Jurkat, Clone E6-1 (cell line): ENCODE measurements around the gene LDLRAD2.

Experiments used
- DNase-seq: peaks from one replicate; pipeline ENCODE4 v3.0.0-alpha.2; 2011; ENCODE audit warnings: low read depth, low spot score
- H3K4me3 ChIP-seq: 2 replicates; pipeline ENCODE4 v1.5.1; 2011; ENCODE audit warnings: mild to moderate bottlenecking, low read length, control low read depth, moderate library complexity

The LDLRAD2 gene

DNA sequence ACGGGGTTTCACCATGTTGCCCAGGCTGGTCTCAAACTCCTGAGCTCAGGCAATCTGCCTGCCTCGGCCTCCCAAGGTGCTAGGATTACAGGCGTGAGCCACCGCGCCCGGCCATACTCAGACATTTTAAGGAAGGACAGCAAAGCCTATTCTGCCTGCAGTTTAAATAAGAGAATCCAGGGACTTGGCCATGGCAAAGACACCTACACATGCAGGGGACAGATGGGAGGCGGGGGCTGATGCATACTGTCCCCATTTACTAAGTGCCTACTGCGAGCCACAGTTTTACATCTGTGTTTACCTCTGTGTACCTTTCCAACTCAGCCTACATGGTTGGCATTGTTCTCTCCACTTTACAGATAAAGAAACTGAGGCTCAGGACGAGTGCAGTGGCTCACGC lies 25.4 kb downstream of the LDLRAD2 start:
- DNase-seq: no peak
- no peak overlapping the region for H3K4me3 ChIP-seq

DNA sequence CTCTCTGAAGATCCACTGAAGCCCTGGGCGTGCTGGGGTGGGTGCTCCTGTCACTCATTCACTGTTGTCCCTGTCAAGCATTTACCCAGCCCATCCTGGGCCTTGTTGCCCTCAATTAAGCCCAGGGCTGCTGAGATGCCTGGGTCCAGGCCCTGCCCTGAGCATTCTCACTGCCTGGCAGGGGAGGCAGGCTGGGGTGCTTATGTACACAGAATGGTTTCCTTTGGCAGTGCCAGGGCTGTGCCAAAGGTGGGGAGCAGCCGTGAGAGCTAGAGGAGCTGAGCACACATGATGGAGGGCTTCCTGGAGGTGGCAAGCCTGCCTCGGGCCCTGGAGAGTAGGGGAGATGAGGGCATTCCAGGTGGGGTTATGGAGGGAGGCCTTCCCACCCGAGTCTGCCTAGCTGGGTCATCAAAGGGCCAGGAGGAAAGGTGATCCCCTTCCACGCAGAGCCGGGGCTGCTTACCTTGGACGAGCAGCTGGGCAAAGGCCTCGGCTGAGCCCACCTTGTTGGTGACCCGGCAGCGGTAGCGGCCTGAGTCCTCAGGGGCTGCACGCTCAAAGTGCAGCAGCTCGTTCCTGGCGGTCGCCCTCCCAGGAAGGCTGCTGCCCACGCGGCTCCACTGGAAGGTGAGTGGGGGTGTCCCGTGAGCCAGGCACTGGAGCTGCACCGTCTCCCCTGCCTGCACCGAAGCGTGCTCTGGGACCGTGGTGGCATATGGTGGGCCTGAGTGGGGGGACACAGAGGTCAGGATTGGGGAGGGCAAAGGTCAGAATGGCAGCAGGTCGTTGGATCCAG lies 26.5 kb downstream of the LDLRAD2 start:
- no peak overlapping the region for H3K4me3 ChIP-seq

DNA sequence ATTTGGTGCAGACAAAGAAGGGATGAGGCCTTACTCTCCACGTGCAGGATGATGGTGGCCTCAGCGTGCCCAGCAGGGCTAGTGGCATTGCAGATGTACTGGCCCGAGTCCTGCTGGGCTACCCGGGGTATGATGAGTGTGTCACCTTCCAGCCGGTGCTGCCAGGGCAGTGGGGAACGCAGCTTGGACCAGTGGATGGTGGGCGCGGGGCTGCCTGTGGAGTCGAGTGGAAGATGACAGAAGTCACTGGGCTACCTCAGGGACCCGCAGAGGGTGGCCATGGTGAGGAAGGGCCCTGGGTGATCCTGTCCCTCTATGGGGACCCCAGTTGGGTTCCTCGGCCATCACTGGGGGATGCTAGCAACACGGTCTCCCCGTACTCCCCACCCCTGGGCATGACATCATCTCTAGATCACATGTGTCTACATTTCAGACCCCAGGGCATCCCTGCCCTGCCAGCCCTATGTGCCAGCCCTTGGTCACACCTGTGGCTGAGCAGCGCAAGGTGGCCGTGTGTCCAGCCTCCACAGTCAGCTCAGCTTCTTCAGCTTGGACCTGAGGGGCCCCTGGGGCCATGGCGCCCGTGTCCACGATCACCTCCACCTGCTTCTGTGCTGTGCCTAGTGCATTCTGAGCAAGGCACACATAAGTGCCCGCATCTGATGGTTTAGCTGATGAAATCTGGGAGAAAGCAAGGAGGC lies 27.4 kb downstream of the LDLRAD2 start:
- no peak for DNase-seq
- H3K4me3 ChIP-seq: no peak overlapping the region

More for the DNA sequence above, 26.5 kb downstream of the LDLRAD2 start:
- no peak for DNase-seq

DNA sequence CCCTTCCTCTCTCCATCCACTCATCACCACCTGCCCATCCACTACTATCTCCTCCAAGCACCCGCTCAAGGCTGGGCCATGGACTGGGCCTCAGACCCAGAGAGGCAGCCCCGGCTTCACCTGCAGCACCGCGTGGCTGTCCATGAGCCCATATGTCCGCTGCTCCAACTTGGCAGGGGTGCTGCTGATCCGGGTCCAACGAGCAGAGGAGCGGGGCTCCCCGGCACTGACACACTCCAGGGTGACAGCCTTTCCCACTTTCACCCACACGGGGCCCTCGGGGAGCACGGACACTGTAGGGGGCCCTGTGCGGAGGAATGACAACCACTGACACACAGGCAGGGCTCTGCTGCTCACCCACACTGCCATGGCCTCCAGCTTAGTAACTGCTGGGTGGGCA lies 28.9 kb downstream of the LDLRAD2 start:
- H3K4me3 ChIP-seq: no peak overlapping the region
- no peak for DNase-seq

DNA sequence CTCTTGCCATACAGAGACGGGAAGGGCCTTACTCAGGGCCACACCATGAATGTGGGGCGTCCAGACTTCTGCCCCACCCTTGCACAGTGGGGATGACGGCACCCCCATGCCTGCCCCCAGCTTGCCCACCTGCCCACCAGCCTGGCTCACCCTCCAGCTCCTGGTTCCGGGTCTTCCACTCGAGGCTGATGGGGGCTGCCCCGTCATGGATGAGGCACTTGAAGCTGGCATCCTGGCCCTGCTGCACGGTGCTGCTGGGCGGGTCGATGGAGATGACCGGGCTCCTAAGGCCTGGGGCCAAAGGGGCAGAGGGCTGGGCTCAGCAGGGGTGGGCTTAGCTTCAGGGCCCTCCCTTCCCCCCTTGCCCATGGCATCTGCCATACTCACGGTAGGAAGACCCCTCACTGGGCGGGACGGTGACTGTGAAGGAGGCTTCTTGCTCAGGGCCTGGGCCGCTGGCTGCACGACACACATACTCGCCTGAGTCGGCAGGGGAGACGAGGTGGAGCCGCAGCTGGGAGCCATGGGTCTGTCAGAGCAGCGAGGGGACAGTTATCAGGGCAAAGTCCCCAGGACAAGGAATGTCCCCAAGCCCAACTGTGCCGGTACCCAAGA lies 29.9 kb downstream of the LDLRAD2 start:
- H3K4me3 ChIP-seq: no peak overlapping the region
- DNase-seq: no peak

DNA sequence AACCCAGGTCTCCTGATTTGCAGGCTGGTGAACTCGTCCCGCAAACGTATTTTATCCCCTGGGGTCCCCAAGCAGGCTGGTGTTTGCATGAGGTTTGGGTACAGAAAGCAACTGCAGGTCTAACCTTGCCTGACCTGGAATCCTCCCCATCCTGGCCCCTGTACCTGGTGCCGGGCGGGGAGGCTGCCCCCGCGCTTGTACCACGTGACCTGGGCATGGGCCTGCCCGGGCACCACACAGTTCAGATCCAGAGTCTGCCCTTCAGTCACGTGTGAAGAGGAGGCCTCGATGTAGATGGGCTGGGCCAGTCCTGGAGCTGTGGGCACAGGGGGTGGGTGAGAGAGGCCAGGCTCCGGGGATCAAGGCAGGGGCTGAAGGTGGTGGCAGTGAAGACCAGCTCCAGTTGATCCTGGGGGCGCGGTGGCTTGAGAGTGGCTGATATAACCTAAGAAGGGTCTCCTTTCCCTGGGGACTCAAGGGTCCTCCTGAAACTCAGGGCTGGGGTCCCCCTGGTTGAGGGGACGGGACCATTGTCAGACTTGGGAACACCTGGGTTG lies 30.6 kb downstream of the LDLRAD2 start:
- H3K4me3 ChIP-seq: no peak overlapping the region
- no peak for DNase-seq

DNA sequence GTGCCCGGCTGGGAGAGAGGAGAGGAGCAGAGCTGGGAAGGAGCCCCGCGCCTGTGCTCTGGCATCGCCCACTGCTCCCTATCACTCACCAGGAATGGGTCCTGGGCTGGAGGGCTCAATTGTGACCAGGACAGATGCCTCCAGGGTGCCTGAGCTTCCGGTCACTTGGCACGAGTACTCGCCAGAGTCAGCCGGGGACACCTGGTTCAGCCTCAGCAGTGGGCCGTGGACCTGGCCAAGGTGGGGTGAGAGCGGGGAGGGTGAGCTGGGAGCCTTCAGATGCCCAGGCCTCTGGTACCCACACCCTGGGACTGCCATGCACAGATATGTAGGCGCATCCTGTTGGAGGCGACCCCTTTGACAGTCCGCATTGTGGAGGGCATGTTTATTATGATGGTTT lies 31.1 kb downstream of the LDLRAD2 start:
- H3K4me3 ChIP-seq: no peak overlapping the region
- no peak for DNase-seq

DNA sequence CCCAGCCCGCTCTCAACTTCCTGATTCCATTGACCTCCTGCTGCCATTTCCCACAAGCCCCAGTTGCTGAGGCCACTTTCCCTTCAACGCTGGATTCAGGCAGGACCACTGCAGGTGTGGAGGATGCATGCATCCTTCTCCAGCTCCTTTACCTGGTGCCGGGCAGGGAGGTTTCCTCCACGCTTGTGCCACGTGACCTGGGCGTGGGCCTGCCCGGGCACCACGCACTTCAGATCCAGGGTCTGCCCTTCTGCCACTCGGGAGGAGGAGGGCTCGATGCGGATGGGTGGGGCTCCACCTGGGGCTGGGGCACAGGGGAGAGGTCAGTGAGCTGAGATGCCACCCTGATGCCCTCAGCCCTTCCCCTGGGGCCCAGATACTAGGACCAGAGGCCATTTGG lies 31.9 kb downstream of the LDLRAD2 start:
- DNase-seq: no peak
- no peak overlapping the region for H3K4me3 ChIP-seq

DNA sequence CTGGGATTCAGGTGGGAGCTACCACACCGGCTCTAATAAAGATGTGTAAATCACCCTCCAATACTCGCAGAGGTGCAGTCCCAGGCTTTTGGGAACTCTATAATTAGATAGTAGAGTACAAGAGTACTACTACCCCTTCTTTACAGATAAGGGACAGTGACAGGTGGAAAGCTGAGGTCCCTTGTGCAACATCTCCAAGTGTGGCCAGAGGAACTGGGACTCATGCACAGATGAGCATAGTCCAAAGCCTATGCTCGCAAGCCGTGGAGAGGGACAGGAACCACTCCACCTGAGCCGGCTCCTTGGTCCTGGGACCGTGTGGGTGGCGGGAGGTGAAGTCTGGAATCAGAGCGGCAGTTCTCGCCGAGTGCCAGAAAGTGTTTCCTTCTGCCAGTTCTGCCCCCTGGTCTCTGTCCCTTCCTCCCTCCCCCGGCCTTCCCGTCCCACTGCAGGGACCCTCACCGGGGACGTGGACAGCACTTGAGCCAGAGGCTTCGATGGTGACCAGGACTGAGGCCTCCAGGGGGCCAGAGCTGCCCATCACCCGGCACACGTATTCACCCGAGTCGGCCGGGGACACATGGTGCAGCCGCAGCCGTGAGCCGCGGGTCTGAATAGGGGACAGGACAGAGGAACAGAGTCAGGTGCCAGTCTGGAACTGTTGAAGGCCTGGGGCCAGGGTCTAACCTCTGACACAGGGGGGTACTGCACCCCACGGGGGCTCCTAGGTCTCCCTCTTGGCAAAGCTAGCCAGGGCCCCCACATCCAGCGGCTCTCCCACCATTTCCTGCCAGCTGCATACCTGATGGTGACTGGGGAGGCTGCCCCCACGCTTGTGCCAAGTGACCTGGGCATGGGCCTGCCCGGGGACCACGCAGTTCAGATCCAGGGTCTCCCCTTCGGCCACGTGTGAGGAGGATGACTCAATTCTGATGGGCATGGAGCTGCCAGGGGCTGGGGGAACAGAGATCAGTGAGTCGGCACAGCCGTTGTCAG lies 33.9 kb downstream of the LDLRAD2 start:
- no peak overlapping the region for H3K4me3 ChIP-seq
- no peak for DNase-seq

DNA sequence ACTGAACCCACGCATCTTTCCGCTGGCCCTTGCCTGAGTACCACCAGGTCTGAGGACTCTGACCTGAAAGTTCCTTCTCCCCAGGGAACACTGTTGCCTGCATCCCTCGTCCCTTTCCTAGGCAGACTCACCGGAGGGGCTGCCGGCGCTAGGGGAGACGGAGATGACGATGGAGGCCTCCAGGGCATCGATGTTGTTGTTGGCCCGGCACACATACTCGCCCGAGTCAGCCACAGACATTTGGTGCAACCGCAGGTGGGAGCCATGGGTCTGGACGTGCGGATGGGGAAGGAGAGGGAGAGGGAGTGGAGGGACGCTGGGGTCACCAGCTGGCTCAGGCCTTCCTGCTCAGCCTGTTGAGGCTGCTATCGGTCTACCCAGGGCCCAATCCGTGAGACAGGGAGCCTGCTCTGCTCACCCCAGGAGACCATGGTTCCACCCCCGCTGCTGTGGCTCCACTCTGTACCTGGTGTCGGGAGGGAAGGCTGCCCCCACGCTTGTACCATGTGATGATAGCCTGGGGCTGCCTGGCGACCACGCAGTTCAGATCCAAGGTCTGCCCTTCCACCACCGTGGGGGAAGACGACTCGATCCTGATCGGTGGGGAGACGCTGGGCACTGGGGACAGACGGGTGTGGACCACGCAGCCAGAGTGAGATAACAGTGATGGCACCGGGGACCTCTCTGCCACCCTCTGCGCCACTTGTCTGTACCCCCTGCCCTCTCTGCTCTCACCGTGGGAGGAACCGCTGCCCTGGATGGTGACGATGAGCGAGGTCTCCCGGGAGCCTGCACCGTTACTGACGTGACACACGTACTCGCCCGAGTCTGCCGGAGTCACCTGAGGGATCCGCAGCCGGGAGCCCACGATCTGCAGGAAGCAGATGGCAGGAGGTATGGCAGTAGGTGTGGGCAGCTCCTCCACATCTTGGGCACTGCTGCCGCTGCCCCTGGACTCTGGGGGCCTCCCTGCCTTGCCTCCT lies 35.4 kb downstream of the LDLRAD2 start:
- no peak overlapping the region for H3K4me3 ChIP-seq
- DNase-seq: no peak

DNA sequence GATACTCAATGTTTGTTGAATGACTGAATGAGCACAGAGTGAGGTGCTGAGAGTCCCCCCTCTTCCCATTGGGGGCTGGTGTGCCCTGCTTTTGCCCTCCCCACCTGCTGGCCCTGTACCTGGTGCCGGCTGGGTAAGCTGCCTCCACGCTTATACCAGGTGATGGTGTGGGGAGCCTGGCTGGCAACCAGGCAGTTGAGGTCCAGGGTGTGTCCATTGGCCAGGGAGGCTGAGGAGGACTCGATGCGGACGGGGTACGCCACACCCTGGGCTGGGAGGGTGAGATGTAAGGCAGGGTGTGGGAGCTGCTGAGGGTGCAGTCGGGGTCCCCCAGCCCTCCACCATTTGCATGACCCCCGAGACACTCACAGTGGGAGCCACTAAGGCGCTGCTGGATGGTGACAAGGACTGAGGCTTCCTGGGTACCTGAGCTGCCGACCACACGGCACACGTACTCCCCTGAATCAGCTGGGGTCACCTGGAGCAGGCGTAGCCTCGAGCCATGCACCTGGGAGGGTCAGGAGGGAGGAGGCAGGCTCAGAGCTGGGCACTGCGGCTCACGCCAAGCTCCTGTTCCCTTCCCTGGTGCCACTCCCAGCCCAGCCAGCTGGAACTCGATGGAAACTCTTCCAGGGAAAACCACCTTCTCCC lies 36.6 kb downstream of the LDLRAD2 start:
- no peak for DNase-seq
- H3K4me3 ChIP-seq: no peak overlapping the region

DNA sequence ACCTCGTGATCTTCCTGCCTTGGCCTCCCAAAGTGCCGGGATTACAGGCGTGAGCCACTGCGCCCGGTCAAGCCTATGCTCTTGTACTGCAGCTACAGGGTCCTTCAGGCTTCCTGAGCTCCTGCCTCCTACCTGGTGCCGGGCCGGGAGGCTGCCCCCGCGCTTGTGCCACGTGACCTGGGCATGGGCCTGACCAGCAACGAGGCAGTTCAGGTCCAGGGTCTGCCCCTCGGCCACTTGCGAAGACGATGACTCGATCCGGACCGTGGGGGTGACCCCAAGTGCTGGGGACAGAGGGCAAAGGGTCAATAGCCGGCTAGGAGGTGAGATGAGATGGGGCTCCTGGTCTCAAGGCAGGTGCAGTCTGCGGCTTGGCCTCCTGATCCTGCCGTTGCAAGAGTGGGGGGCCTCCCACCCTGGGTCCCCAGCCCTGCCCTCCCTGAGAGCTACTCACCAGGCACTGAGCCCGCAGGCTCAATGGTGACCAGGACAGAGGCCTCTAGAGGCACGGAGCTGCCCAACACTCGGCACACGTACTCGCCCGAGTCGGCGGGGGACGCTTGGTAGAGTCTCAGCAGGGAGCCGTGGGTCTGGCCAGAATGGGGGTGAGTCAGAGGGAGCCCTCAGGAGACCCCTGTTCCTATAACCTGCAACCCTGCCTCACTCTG lies 38.0 kb downstream of the LDLRAD2 start:
- no peak overlapping the region for H3K4me3 ChIP-seq
- no peak for DNase-seq

DNA sequence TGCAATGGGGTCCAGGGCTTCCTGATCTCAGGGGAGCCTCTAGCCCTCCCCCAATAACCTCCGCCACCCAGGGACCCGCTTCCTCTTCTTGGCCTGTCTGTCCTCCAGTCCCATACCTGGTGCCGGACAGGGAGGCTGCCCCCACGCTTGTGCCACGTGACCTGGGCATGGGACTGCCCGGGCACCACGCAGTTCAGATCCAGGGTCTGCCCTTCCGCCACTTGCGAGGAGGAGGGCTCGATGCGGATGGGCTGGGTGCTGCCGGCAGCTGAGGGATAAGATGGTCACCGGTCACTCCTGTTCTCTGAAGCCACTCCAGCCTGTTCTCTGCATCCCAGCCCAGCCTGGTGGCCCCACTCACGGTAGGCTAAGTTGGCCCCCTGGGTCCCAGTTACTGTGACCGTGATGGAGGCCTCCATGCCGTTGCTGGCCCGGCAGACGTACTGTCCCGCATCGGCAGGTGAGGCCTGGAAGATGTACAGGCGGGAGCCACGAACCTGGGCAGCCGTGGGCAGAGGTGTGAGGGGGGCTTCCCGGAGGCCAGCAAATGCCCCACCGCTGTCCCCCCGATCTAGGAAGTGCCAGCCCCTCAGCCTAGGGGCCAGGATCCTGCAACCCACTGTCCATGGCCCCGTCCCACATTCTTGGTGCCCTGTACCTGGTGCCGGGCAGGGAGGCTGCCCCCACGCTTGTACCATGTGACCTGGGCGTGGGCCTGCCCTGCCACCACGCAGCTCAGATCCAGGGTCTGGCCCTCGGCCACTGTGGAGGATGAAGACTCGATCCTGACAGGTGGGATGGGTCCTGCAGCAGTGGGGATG lies 39.6 kb downstream of the LDLRAD2 start:
- DNase-seq: no peak
- H3K4me3 ChIP-seq: no peak overlapping the region

DNA sequence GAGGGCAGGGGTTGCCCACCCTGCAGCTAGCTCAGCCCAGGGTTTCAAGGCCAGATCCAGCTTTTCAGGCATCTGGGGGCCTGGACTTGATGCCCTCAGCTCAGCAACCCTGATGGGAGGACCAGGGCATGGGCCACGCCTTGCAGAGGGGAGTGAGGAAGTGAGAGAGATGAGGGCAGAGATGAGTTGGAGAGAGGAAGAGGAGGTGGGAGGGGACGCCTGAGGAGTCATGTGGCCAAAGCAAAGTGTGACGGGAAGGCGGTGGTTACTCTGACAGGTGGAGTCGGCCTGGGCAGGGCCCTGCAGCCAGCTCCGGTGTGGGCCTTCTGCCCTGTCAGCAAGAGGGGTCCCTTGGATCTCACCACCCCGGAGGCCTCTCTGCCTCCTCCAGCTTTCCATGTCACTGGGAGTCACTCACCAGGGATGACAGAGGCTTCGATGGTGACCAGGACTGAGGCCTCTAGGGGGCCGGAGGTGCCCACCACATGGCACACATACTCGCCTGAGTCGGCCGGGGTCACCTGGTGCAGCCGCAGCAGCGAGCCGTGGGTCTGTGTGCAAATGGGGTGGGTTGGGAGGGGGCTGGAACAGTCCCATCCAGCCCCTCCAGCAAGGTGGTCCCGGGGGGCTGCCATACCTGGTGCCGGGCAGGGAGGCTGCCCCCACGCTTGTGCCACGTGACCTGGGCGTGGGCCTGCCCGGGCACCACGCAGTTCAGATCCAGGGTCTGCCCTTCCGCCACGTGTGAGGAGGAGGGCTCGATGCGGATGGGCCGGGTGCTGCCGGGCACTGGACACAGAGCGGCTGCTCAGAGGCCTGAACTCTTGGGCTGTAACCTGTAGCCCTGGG lies 40.4 kb downstream of the LDLRAD2 start:
- no peak overlapping the region for H3K4me3 ChIP-seq
- peak; percentile 3 for DNase-seq

DNA sequence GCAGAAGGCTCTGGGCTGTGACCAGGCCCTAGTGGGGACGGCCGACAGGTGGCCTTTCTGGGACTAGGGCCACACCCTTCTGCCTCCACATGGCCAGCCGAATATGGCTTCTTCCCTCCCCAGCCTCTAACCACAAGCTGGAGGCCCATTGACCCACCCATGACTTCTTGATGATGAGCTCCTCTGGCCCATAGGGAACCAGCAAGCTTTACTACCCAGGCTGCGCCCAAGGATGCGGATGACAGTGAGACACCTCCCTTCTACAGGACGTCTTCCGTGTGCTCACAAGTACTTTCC lies 41.0 kb downstream of the LDLRAD2 start:
- no peak overlapping the region for H3K4me3 ChIP-seq
- DNase-seq: no peak
